CD1c-positive myeloid dendritic cell (primary cell): ENCODE results near the gene PNLIPRP1.

Source experiments
- DNase-seq: peaks from one replicate; pipeline ENCODE4 v3.0.0-alpha.2; 2016; ENCODE audit errors: extremely low spot score

PNLIPRP1 gene

GRCh38 chr10:116590590-116591444, at the start of gene PNLIPRP1:
PNLIPRP1 (plus strand) TSS chr10:116590959; CDS start chr10:116591130, 171 bp downstream.
- DNase-seq: no peak

GRCh38 chr10:116542007-116542677, 48.6 kb upstream of the PNLIPRP1 start:
- no peak for DNase-seq

- DNase-seq: no peak
Measured at GRCh38 chr10:116545122-116545521, 45.6 kb upstream of the PNLIPRP1 start.

GRCh38 chr10:116545756-116546155, 45.0 kb upstream of the PNLIPRP1 start, which contains the start of gene PNLIP:
PNLIP (plus strand) TSS chr10:116545931; CDS start chr10:116546093, 162 bp downstream.
- no peak for DNase-seq

- no peak for DNase-seq
Measured at GRCh38 chr10:116548301-116548700, 42.5 kb upstream of the PNLIPRP1 start.

GRCh38 chr10:116553378-116553980, 37.3 kb upstream of the PNLIPRP1 start:
- no peak for DNase-seq

GRCh38 chr10:116554628-116555027, 36.1 kb upstream of the PNLIPRP1 start:
- no peak for DNase-seq

- DNase-seq: no peak
Measured at GRCh38 chr10:116555880-116556279, 34.9 kb upstream of the PNLIPRP1 start.

GRCh38 chr10:116557305-116557880, 33.4 kb upstream of the PNLIPRP1 start:
- DNase-seq: no peak

GRCh38 chr10:116565534-116565933, 25.2 kb upstream of the PNLIPRP1 start:
- DNase-seq: no peak

- DNase-seq: no peak
Measured at GRCh38 chr10:116566932-116567331, 23.8 kb upstream of the PNLIPRP1 start.

GRCh38 chr10:116567335-116567734, 23.4 kb upstream of the PNLIPRP1 start:
- DNase-seq: no peak

- no peak for DNase-seq
Measured at GRCh38 chr10:116574797-116575196, 16.0 kb upstream of the PNLIPRP1 start.

- no peak for DNase-seq
Measured at GRCh38 chr10:116587878-116588591, 2.7 kb upstream of the PNLIPRP1 start.

GRCh38 chr10:116588995-116589394, 1.8 kb upstream of the PNLIPRP1 start:
- no peak for DNase-seq

- no peak for DNase-seq
Measured at GRCh38 chr10:116589926-116590325, 833 bp upstream of the PNLIPRP1 start.

- no peak for DNase-seq
Measured at GRCh38 chr10:116593139-116593740, 2.5 kb downstream of the PNLIPRP1 start.

- no peak for DNase-seq
Measured at GRCh38 chr10:116594525-116595035, 3.8 kb downstream of the PNLIPRP1 start.

- DNase-seq: no peak
Measured at GRCh38 chr10:116596062-116596461, 5.3 kb downstream of the PNLIPRP1 start.

GRCh38 chr10:116597543-116597942, 6.8 kb downstream of the PNLIPRP1 start:
- DNase-seq: no peak

- DNase-seq: no peak
Measured at GRCh38 chr10:116598329-116598728, 7.6 kb downstream of the PNLIPRP1 start.
